ENCODE results near the gene NDUFV3.

GRCh38 chr21:42847051-42847707, 45.9 kb upstream of the NDUFV3 start:
- TF ChIP-seq CTCF (IDR thresholded peaks at IDR 0.05): no peak
- TF ChIP-seq EZH2phosphoT487 (IDR thresholded peaks at IDR 0.05; ENCODE audit: borderline replicate concordance, low read depth): no peak
- no peak for TF ChIP-seq MXI1 (IDR thresholded peaks at IDR 0.05; ENCODE audit: low read depth, low read length)
- TF ChIP-seq MAX (IDR thresholded peaks at IDR 0.05; ENCODE audit: low read depth): no peak
- TF ChIP-seq TAF1 (IDR thresholded peaks at IDR 0.05; ENCODE audit: borderline replicate concordance, low read depth, low read length): no peak
- TF ChIP-seq GATA2 (CRISPR knock-in tag; IDR thresholded peaks at IDR 0.05): no peak
- TF ChIP-seq, protein P1, sequence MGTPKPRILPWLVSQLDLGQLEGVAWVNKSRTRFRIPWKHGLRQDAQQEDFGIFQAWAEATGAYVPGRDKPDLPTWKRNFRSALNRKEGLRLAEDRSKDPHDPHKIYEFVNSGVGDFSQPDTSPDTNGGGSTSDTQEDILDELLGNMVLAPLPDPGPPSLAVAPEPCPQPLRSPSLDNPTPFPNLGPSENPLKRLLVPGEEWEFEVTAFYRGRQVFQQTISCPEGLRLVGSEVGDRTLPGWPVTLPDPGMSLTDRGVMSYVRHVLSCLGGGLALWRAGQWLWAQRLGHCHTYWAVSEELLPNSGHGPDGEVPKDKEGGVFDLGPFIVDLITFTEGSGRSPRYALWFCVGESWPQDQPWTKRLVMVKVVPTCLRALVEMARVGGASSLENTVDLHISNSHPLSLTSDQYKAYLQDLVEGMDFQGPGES (IDR thresholded peaks at IDR 0.05; ENCODE audit: low read depth, low read length): no peak

All from SK-N-SH (cell line).